Measurements from ENCODE around the gene WDR90.

GRCh38 chr16:634996-635395 lies 14.2 kb upstream of the WDR90 start:
- TF ChIP-seq CTCF (IDR thresholded peaks at IDR 0.05): no peak
- no peak for TF ChIP-seq POLR2A (IDR thresholded peaks at IDR 0.05)

Data from body of pancreas (tissue), 4 donors.